GM21825 (cell line): ENCODE results near the gene TLK1.
"Not testable (repeated sequence)": the region's sequence is repeated elsewhere in the genome, so short reads cannot be mapped to it uniquely, and the experiment has no call there.

Experiments
- ATAC-seq: cut with Tn5 transposase; IDR thresholded peaks from one replicate; pipeline ENCODE4 v1.9.1; 2021; ENCODE audit warnings: mild to moderate bottlenecking, moderate library complexity; ENCODE audit not compliant: unreplicated experiment

The TLK1 gene

GRCh38 chr2:171169839-171170238 lies 9.1 kb upstream of the TLK1 start:
- no peak for ATAC-seq

GRCh38 chr2:171169333-171169732 lies 8.6 kb upstream of the TLK1 start:
- ATAC-seq, result no peak

GRCh38 chr2:171167352-171167997 lies 6.8 kb upstream of the TLK1 start:
- ATAC-seq, result no peak

- no peak for ATAC-seq
These were observed 5.8 kb upstream of the TLK1 start for GRCh38 chr2:171166328-171166983.

- no peak for ATAC-seq
These were observed 5.3 kb upstream of the TLK1 start for GRCh38 chr2:171165967-171166327.

GRCh38 chr2:171163261-171163660 lies 2.6 kb upstream of the TLK1 start:
- ATAC-seq, result no peak

GRCh38 chr2:171162522-171163197 lies 2.0 kb upstream of the TLK1 start:
- not testable (repeated sequence) for ATAC-seq

GRCh38 chr2:171160956-171161740 lies 455 bp upstream of the TLK1 start:
- ATAC-seq, result peak; percentile 53

GRCh38 chr2:171159372-171160118 lies 1.1 kb downstream of the TLK1 start:
- ATAC-seq, result peak; percentile 7

GRCh38 chr2:171158790-171159371 lies 1.8 kb downstream of the TLK1 start:
- no peak for ATAC-seq

GRCh38 chr2:171158036-171158789 lies 2.5 kb downstream of the TLK1 start:
- no peak for ATAC-seq

- no peak for ATAC-seq
These were observed 3.6 kb downstream of the TLK1 start for GRCh38 chr2:171157109-171157500.

GRCh38 chr2:171154348-171154747 lies 6.3 kb downstream of the TLK1 start:
- ATAC-seq, result no peak

- ATAC-seq, result no peak
These were observed 9.9 kb downstream of the TLK1 start for GRCh38 chr2:171150694-171151285.

- no peak for ATAC-seq
These were observed 10.6 kb downstream of the TLK1 start for GRCh38 chr2:171149986-171150693.

- ATAC-seq, result no peak
These were observed 11.3 kb downstream of the TLK1 start for GRCh38 chr2:171149171-171149938.

- no peak for ATAC-seq
These were observed 13.6 kb downstream of the TLK1 start for GRCh38 chr2:171147081-171147480.

- ATAC-seq, result no peak
These were observed 14.1 kb downstream of the TLK1 start for GRCh38 chr2:171146633-171147032.
